ENCODE results near the gene PLEKHM1.
A peak's percentile ranks its signal among the peaks of the same experiment; 100 is the strongest.
"Not testable (repeated sequence)": the region's sequence is repeated elsewhere in the genome, so short reads cannot be mapped to it uniquely, and the experiment has no call there.

The PLEKHM1 gene

GRCh38 chr17:45490615-45491433 lies at the start of gene PLEKHM1:
Gene PLEKHM1, minus strand, starts transcription at chr17:45490721. Its CDS starts 8,237 bp downstream, at chr17:45482484.
- peak; percentile 66 to 83 (median 67) for DNase-seq (ENCODE audit: low read depth in 3 of 3)

DNA sequence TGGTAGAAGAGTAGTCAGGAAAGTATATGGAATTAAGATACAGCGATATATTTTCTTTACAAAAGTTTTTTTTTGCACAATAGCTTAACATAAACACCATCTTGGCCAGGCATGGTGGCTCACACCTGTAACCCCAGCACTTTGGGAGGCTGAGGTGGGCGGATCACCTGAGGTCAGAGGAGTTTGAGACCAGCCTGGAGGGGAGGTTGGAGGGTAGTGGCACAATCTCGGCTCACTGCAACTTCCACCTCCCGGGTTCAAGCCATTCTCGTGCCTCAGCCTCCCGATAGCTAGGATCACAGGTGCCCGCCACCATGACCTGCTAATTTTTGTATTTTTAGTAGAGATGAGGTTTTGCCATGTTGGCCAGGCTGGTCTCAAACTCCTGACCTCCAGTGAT lies 47.6 kb upstream of the PLEKHM1 start:
- DNase-seq (ENCODE audit: low read depth in 3 of 3): not testable (repeated sequence)

GRCh38 chr17:45506072-45506471 lies 15.6 kb upstream of the PLEKHM1 start:
- not testable (repeated sequence) for DNase-seq (ENCODE audit: low read depth in 3 of 3)

DNA sequence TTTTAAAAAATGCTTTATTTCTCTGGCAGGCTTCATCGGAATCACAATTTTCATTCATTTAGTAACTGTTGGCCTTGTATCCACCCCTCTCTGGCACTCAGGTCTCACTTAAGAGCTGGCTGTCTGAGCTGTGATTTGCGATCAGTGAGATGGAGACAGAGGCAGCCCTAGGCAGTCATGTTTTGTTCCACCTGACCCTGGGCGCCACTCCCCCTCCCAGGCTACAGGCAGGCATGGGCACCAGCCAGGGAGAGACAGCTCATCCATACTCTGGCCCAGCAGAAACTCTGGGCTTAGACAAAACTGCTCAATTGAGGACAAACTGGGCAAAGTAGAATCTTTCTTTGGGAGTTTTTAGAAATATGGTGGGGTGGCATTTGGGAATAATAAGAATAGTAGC lies 14.7 kb upstream of the PLEKHM1 start:
- not testable (repeated sequence) for DNase-seq (ENCODE audit: low read depth in 3 of 3)

DNA sequence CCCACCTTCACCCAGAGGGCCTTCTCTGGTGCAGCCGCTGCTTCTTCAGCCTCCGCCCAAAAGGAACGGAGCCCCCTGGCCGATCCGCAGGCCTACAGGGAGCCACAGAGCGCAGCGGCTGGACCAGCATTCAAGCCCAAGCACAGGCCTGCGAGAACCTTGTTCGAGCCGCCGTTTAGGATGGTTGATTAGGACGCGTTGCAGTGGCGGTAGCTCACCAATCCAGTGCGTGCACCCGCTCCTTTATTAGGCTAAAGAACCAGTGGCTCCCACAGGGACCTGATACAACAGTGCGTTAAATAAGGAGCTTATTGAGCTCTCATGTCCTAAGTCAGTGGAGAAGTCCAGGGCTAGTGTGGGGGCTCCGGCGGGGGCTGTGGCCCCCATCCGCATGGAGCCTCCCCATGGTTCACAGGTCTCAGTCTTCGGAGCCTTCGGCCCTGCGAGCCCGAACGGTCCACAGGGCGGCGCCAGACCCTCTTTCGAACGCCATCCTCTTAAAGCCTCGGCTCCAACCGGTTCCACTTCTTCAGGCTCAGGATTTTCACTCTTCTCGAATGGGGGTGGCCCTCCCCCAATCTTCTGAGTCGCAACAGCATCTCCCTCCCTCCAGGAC lies 10.7 kb upstream of the PLEKHM1 start:
- peak in 1 of 3 experiments; percentile 21 for DNase-seq (ENCODE audit: low read depth in 3 of 3)

DNA sequence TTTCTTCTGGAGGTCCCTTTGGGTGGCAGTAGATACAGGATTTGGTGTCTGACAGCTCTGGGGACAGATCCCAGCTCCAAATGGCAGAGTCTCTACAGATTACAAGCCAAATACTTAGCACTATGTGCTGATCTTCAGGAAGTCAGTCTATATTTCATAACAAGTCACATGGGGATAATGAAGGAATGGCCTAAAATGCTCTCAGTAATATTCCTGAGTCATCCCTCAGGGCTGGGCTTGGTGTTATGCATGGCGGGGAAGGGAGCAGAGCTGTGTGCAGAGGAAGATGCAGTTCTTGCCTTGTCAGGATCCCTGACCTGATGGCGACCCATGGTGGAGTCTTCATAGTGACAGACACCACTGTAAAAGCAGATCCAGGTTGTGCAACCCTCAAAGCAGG lies 10.0 kb upstream of the PLEKHM1 start:
- DNase-seq (ENCODE audit: low read depth in 3 of 3): not testable (repeated sequence)

- not testable (repeated sequence) for DNase-seq (ENCODE audit: low read depth in 3 of 3)
Measured at GRCh38 chr17:45499208-45499607, 8.7 kb upstream of the PLEKHM1 start.

GRCh38 chr17:45498377-45498776 lies 7.9 kb upstream of the PLEKHM1 start:
- DNase-seq (ENCODE audit: low read depth in 3 of 3): not testable (repeated sequence)

- not testable (repeated sequence) for DNase-seq (ENCODE audit: low read depth in 3 of 3)
Measured at GRCh38 chr17:45497449-45497848, 6.9 kb upstream of the PLEKHM1 start.

GRCh38 chr17:45496507-45496906 lies 6.0 kb upstream of the PLEKHM1 start:
- not testable (repeated sequence) for DNase-seq (ENCODE audit: low read depth in 3 of 3)

DNA sequence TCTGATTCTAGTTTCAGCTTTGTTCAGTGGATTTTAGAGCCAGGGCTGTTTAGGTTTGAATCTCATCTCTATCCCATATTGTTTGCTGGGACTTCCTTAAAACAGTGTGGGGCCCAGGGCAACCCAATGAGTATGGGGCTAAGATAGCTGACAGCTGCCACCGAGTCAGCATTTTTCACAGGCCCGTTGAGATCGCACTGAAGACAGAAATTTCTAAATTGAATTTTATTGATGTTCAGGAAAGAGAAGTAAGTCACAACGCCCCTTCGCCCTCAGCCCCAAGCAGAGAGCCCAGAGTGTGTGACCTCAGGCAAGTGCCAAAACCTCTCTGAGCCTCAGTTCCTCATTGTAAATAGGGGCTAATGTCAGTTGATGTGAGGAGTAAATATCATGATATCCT lies 4.0 kb upstream of the PLEKHM1 start:
- DNase-seq (ENCODE audit: low read depth in 3 of 3): not testable (repeated sequence)

DNA sequence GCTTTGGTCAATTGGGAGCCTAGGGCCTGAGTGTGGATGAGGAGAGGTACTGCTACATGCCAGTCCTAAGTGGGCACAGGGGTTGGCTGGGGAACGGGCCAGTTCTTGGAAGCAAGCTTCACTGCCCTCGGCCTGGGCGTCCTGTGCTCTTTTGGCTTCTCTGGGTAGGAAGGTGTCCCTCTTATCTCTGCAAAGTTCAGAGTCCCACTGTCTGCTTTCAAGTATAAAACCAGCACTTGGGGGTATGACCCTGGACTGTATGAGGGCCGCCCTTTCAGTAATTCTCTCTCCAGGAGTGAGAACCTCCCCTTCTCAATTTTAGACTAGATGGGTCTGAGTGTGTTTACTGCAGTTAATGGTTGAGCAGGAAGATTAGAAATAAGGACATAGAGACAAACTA lies 1.6 kb upstream of the PLEKHM1 start:
- DNase-seq (ENCODE audit: low read depth in 3 of 3): not testable (repeated sequence)

DNA sequence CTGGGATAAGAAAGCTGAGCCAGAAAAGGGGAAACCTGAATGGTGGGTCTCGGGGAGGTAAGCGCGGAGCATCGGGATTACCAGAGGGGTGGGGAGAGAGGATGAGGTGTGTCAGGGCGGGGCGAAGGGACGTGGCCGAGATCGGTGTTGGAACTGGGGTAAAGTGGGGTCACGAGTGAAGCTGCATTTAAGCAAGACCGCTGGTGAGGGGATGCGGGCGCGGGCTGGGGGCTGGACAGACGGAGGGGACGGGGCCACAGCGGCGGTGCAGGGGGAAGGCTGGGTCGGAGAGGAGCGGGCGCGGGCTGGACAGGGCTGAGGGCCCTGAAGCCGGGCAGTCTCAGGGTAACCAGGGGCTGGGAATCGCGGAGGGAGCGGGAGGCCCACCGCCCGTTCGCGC lies 323 bp downstream of the PLEKHM1 start:
- not testable (repeated sequence) for DNase-seq (ENCODE audit: low read depth in 3 of 3)

DNA sequence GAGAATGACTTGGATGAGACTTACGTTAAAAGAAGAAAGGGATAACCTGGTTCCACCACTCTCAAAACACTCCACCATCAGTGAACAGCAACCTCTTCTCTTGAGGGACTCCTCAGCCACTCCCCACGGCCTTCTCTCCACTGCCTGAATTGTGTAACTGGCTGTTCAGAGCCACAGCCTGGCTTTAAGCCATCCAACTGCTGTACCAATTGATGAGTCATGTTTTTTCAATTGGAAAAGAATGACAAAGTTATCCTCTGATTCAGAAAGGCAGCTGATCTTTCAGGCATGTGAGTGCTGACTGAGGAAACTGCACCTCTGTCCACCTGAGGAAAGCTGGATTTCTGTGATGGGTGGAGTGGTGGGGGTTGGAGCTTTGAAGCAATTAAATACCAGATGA lies 2.8 kb downstream of the PLEKHM1 start:
- not testable (repeated sequence) for DNase-seq (ENCODE audit: low read depth in 3 of 3)

DNA sequence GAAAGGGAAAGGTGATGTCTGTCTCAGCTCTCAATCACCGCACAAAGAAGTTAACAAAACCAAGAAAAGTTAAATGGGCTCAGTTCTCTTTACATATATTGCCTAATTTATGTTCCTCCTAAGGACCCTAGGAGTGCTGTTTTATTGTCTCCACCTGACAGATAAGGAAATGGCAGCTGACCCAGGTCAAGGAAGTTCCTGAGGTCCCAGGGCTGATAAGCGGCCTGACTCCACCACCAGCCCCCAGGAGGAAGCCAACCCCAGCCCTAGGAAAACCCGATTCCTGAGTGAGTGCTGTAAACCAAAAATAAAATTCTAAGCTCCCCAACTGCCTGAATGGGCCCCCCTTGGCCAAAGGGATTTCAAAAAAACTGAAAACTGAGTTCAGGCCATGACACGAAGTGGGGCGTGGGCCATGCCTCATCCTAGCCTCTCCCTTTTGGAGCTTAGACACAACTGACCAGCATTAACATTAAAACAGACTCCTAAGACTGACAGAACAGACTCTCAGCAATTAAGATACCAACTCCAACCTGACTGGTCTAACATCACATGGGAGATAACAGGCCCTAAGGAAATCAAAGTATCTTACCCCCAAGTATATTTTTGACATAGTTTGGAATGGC lies 6.8 kb downstream of the PLEKHM1 start:
- not testable (repeated sequence) for DNase-seq (ENCODE audit: low read depth in 3 of 3)

DNA sequence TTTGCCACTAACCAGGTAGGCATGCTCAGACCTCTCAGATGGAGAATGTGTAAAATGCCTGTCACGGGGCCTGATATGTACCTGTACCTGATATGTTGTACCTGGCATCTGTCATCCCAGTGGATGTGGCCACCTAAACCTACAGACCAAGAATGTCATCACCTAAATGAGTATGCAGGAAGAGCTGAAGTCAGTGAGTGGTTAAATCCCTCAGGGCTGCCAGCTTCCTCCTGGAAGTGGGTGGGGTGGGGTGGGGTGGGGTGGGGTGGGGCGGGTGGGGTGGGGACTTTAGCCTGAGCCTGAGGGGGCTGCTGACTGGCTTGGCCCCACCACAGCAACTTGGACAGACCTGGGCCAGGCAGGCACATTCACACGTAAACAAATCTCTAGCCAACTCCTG lies 7.3 kb downstream of the PLEKHM1 start:
- DNase-seq (ENCODE audit: low read depth in 3 of 3): not testable (repeated sequence)

DNA sequence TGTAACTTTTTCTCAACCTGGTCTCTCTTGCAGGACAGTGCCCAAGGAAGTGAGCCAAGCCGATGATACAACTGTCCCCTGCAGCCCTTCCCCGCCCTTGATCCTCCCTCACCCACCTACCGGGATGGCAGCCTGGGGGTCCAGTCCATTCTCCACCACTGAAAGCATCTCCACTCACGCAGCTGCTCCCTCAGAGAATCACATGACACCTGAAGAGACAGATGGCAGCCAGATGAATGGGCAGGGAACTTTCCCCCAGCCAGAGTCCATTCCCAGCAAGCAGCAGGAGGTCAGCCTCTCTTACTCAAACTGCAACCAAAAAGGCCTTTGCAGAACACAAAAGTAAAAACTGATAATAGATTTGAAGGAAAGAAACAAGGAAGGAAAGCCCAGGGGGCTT lies 8.2 kb downstream of the PLEKHM1 start:
- not testable (repeated sequence) for DNase-seq (ENCODE audit: low read depth in 3 of 3)

- not testable (repeated sequence) for DNase-seq (ENCODE audit: low read depth in 3 of 3)
Measured at GRCh38 chr17:45475436-45475835, 15.1 kb downstream of the PLEKHM1 start.

- not testable (repeated sequence) for DNase-seq (ENCODE audit: low read depth in 3 of 3)
Measured at GRCh38 chr17:45472249-45472648, 18.3 kb downstream of the PLEKHM1 start.

DNA sequence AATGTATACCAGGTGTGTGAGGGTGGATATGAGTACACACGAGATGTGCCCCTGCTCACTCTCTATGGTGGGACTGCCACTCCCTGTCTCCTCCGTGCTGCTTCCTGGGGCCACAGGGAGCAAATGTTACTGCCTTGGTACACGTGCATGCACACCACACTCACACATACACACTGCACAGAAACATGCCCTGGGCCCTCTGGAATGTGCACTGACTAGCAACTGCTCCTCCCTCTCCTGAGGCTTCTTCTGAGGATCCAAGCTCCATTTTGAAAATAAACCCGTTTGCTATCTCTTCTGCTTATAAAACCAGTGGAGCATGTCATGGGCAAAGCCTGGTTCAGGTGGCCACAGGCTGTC lies 21.3 kb downstream of the PLEKHM1 start:
- not testable (repeated sequence) for DNase-seq (ENCODE audit: low read depth in 3 of 3)

DNA sequence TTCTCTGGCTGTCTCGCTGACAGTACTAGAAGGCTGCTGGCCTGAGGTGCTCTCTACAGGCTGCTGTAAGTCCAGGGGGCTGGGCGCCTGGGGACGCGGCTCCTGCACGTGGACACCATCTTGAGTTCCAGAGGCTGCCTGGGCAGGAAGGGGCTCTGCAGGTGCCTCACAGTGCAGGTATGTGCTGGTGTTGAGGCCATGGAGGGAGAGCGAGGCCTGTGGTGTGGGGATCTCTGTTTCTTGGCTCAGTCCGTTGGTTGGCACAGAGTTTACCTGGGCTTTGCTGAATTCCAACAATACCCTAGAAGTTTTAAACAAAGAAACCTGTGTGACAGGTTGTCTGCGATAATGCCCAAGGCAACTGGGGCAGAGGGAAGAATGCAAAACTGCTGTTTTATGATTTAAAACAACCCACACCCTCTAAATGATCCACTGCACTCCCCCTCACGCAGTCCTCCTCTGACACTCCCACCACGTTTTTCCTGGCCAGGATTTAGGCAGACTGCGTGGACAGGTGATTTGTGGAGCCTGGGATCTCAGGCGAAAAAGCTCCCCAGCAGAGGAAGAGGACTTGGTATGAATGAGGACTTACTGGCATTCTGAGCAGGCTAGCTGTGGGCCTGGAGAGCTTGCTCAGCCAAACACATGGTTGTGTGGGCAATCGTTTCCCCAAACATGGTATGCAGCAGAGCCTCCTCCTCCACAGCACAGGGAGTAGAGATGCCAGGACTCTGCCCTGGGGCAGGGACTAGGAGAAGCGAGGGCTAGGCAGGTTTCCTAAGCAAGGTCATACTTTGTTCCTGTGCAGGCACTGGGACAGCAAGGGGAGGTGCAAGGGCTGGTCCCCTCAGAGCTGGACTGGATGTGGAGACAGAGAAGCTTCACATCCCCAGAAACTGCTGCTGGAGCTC lies 22.0 kb downstream of the PLEKHM1 start:
- not testable (repeated sequence) for DNase-seq (ENCODE audit: low read depth in 3 of 3)

Measured in stimulated activated CD4-positive, alpha-beta T cell treated with anti-CD3 and anti-CD28 coated beads, TNF-alpha, amount 100 ng/mL, for 24 hours (primary cell).